MCF 10A (cell line): ENCODE results near the gene NFIX. TPM values are rescaled to one million over a fixed set of nuclear protein-coding genes. Genes with fewer than 3 reads are reported as not detected.

Source experiments
- BruUV-seq: library from RNA; stranded (reverse); fragments of 400-500 nt; replicated peaks from 2 replicates; lab custom pipeline; 2021; lab: Mats Ljungman, UMichigan
- CTCF ChIA-PET: fragments of 300-600 bp; sonication (Branson Sonifier 250); formaldehyde crosslinking; extraction: SDS; loops from one replicate; lab custom pipeline; 2021; ENCODE audit warnings: antibody characterized with exemption, inconsistent platforms; lab: Yijun Ruan, JAX
- POLR2A ChIA-PET: fragments of 300-600, 350-650 bp; sonication (Branson Sonifier 250); formaldehyde crosslinking; extraction: SDS; loops from one replicate; lab custom pipeline; 2020; ENCODE audit warnings: antibody characterized with exemption, inconsistent platforms; lab: Yijun Ruan, JAX
- DNase-seq: peaks from one replicate; pipeline ENCODE4 v3.0.0-alpha.2; 2018; ENCODE audit not compliant: unreplicated experiment
- H3K27ac Mint-ChIP-seq: one replicate; pipeline ENCODE4 v1.8.0; 2022; ENCODE audit warnings: mild to moderate bottlenecking, low read depth, mixed read lengths; ENCODE audit not compliant: unreplicated experiment
- H3K27me3 Mint-ChIP-seq: one replicate; pipeline ENCODE4 v1.8.0; 2022; ENCODE audit warnings: mixed read lengths; ENCODE audit not compliant: insufficient read depth, unreplicated experiment
- H3K36me3 Mint-ChIP-seq: one replicate; pipeline ENCODE4 v1.8.0; 2022; ENCODE audit warnings: mild to moderate bottlenecking, moderate library complexity, mixed read lengths; ENCODE audit not compliant: insufficient read depth, unreplicated experiment
- H3K4me1 Mint-ChIP-seq: one replicate; pipeline ENCODE4 v1.8.0; 2022; ENCODE audit warnings: mixed read lengths; ENCODE audit not compliant: insufficient read depth, unreplicated experiment
- H3K4me3 Mint-ChIP-seq: one replicate; pipeline ENCODE4 v1.8.0; 2022; ENCODE audit warnings: mild to moderate bottlenecking, moderate library complexity, mixed read lengths; ENCODE audit not compliant: unreplicated experiment
- H3K9me3 Mint-ChIP-seq: one replicate; pipeline ENCODE4 v1.8.0; 2022; ENCODE audit warnings: mixed read lengths; ENCODE audit not compliant: unreplicated experiment
- intact Hi-C: fragments of 100-400 bp; cut with micrococcal nuclease; formaldehyde crosslinking; loops from 2 replicates; pipeline ENCODE4 v1.14.1; 2022
- total RNA-seq: library from RNA; stranded (reverse); gene quantifications from 2 replicates; pipeline ENCODE4 v1.2.3, GENCODE V29; 2022
- TF ChIP-seq, protein P1 (sequence below): fragments of 200-600 bp; IDR thresholded peaks from one replicate; pipeline ENCODE4 v1.8.0; 2022; ENCODE audit warnings: antibody characterized with exemption, mild to moderate bottlenecking; ENCODE audit not compliant: unreplicated experiment

The NFIX gene
- total RNA-seq, 1 experiment from 2014 or later, result 27.2 TPM

DNA sequence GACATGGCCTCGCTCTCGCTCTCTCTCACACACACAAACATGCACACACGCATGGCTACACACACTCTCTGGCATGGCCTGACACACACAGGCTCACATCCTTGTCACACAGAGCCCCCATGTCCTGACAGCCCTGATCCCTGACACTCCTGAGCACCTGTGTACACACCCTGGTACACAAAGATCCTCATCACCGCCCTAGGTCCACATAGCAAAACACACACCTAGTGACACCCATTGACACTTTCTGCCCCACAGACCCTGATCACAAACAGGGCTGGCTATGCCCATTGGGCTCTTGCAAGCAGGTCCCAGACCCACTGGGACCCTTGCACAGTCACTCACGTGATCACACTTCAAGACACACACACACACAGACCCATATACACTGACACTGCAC is 4.0 kb upstream of the NFIX start:
- TF ChIP-seq, protein P1, sequence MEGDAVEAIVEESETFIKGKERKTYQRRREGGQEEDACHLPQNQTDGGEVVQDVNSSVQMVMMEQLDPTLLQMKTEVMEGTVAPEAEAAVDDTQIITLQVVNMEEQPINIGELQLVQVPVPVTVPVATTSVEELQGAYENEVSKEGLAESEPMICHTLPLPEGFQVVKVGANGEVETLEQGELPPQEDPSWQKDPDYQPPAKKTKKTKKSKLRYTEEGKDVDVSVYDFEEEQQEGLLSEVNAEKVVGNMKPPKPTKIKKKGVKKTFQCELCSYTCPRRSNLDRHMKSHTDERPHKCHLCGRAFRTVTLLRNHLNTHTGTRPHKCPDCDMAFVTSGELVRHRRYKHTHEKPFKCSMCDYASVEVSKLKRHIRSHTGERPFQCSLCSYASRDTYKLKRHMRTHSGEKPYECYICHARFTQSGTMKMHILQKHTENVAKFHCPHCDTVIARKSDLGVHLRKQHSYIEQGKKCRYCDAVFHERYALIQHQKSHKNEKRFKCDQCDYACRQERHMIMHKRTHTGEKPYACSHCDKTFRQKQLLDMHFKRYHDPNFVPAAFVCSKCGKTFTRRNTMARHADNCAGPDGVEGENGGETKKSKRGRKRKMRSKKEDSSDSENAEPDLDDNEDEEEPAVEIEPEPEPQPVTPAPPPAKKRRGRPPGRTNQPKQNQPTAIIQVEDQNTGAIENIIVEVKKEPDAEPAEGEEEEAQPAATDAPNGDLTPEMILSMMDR, result no peak
- no peaks in the 10 kb centered on the region for H3K27me3 Mint-ChIP-seq
- no peaks in the 10 kb centered on the region for H3K36me3 Mint-ChIP-seq
- H3K9me3 Mint-ChIP-seq, result no peaks in the 10 kb centered on the region
- no peak overlapping the region for H3K4me3 Mint-ChIP-seq
- intact Hi-C loops, result no loop called here
- peaks cover 13% of the 10 kb centered on the region for H3K4me1 Mint-ChIP-seq
- POLR2A ChIA-PET, result no interaction called here
- no TSS peak for BruUV-seq
- H3K27ac Mint-ChIP-seq, result no peak overlapping the region
- CTCF ChIA-PET, result interaction anchor here (0.6 to 1.9 kb wide), 2 partner anchors 14 to 742 kb away, joined by 3 to 6 read pairs; no protein-coding TSS in a partner anchor
- DNase-seq, result no peak

DNA sequence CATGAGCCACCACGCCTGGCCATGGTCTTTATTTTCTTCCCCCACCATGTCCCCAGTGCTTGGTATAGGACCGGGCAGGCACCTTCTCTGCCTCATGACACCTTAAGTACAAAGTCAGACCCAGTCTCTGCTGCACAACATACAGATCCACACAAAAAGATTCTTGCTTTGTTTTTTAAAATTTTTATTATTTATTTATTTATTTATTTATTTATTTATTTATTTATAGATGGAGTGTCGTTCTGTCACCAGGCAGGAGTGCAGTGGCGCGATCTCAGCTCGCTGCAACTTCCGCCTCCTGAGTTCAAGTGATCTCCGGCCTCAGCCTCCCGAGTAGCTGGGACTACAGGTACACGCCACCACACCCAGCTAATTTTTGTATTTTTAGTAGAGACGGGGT is 2.5 kb upstream of the NFIX start:
- ChIA-PET POLR2A (interaction anchor here (0.9 kb wide), 1 partner anchor 10 kb away, joined by 4 read pairs; no protein-coding TSS in a partner anchor), CTCF (interaction anchor here (1.9 kb wide), 1 partner anchor 15 kb away, joined by 6 read pairs; no protein-coding TSS in a partner anchor)
- Mint-ChIP-seq H3K4me3 (no peak overlapping the region), H3K4me1 (peaks cover 17% of the 10 kb centered on the region), H3K9me3 (no peaks in the 10 kb centered on the region), H3K27me3 (no peaks in the 10 kb centered on the region), H3K36me3 (peaks cover under 1% of the 10 kb centered on the region), H3K27ac (no peak overlapping the region)
- intact Hi-C loops, result no loop called here
- DNase-seq, result no peak
- no TSS peak for BruUV-seq
- TF ChIP-seq, protein P1, result no peak

DNA sequence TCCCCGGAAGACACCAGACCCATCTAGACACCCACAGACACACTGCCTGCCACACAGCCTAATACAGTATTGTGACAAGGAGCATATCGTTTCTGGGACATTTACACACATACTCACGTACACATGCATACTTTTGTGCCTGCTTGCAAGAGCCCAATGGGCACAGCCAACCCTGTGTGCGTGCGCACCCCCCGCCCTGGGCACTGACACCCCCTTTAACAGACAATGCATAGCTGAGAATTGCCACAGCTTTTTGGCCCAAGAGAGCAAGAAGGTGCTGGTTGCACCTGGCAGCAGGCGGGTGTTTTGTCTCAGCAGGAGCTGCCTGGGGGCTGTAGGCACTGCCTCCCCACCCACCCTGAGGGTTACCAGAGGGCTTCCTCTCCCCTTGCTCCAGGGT is 1.7 kb upstream of the NFIX start:
- intact Hi-C loops, result no loop called here
- Mint-ChIP-seq H3K27ac (no peak overlapping the region), H3K4me1 (peaks cover 17% of the 10 kb centered on the region), H3K27me3 (no peaks in the 10 kb centered on the region), H3K4me3 (no peak overlapping the region), H3K36me3 (peaks cover 9% of the 10 kb centered on the region), H3K9me3 (no peaks in the 10 kb centered on the region)
- no peak for DNase-seq
- POLR2A ChIA-PET, result interaction anchor here (0.6 to 0.9 kb wide), 3 partner anchors 11 to 127 kb away, joined by 3 to 5 read pairs (median 4); no protein-coding TSS in a partner anchor
- TF ChIP-seq, protein P1, result no peak
- BruUV-seq, result no TSS peak
- CTCF ChIA-PET, result interaction anchor here (0.7 to 1.9 kb wide), 5 partner anchors 16 to 101 kb away, joined by 3 to 7 read pairs (median 3); no protein-coding TSS in a partner anchor

DNA sequence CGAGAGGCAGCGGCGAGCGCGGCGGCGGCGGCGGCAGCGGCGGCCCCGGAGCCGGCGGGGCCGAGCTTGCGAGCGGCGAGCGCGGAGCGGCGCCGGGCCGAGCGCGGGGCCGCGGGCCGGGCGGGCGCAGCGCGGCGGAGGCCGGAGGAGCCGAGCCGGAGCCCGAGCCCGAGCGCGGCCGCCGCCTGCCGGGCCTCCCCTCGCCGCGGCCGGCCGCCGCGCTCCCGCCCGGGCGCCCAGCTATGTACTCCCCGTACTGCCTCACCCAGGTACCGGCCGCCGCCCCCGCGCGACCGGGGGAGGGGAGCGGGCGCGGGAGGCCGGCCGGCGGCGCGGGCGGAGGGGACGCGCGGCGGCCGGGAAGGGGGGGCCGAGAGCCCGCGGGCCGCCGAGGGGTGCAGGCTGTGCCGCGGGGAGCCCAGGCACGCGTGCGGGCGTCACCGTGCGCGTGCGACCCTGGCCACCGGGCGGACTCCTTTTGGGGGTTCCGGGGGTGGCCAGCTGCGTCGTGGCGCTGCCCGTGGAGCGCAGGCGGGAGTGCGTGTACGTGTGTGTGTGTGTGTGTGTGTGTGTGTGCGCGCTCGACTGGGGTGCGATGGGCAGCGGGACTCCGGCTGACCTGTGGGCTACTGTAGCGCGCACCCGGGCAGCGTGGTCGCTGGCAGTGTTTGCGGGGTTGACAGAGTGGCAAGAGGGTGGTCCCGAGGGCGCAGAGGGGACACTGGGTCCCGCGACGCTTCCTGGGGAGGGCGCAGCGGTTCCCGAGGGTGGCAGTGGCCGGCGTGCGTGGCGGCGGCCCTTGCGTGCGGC is 526 bp downstream of the NFIX start:
- Mint-ChIP-seq H3K27me3 (no peaks in the 10 kb centered on the region), H3K36me3 (peaks cover 16% of the 10 kb centered on the region), H3K4me1 (peaks cover 16% of the 10 kb centered on the region), H3K4me3 (peak overlapping the region; percentile 74), H3K27ac (peak overlapping the region; percentile 84), H3K9me3 (no peaks in the 10 kb centered on the region)
- no peak for DNase-seq
- BruUV-seq, result no TSS peak
- TF ChIP-seq, protein P1, result no peak
- ChIA-PET POLR2A (interaction anchor here (0.6 to 2.4 kb wide), 3 partner anchors 18 to 259 kb away, joined by 3 to 11 read pairs (median 7); partner anchors contain the start of gene GET3), CTCF (interaction anchor here (0.6 to 0.7 kb wide), 2 partner anchors 18 to 43 kb away, joined by 4 to 6 read pairs; no protein-coding TSS in a partner anchor)
- intact Hi-C loops, result no loop called here
